Thyroid gland (tissue), 4 donors: Measurements from ENCODE around the gene PALM. TPM values are rescaled to one million over a fixed set of nuclear protein-coding genes. Genes with fewer than 3 reads are reported as not detected.

Experiments
- DNase-seq, 2 donors: peaks; one replicate each; pipeline ENCODE4 v3.0.0-alpha.2; 2019
- H3K27ac ChIP-seq, 3 donors: fragments of 200-600 bp; sonication (generic); 1 replicate in 2 of 3; 2 replicates in 1 of 3; pipeline ENCODE4 v1.5.1; 2016 to 2019; ENCODE audit warnings: mild to moderate bottlenecking in 1 of 3, moderate library complexity in 1 of 3
- H3K27me3 ChIP-seq: fragments of 200-600 bp; sonication (generic); one replicate; pipeline ENCODE4 v1.5.1; 2019
- H3K36me3 ChIP-seq, 2 donors: fragments of 200-600 bp; sonication (generic); one replicate each; pipeline ENCODE4 v1.5.1; 2016 to 2019
- H3K4me1 ChIP-seq, 2 donors: fragments of 200-600 bp; sonication (generic); one replicate each; pipeline ENCODE4 v1.5.1; 2017 to 2019
- H3K4me3 ChIP-seq, 3 donors: fragments of 200-600 bp; sonication (generic); replicated peaks in 1 of 3; 1 replicate in 2 of 3; 2 replicates in 1 of 3; pipeline ENCODE4 v1.5.1; 2016; ENCODE audit warnings: mild to moderate bottlenecking in 1 of 3
- H3K9me3 ChIP-seq: fragments of 200-600 bp; sonication (generic); one replicate; pipeline ENCODE4 v1.5.1; 2017
- CTCF ChIP-seq, 6 experiments: fragments of 200-600 bp in 3 of 6; fragments of 450-650 bp in 3 of 6; sonication (generic) in 3 of 6; IDR thresholded peaks; one replicate each; pipeline ENCODE4 v1.5.1; 2016 to 2019; ENCODE audit warnings: antibody characterized with exemption in 6 of 6, mild to moderate bottlenecking in 2 of 6, inconsistent platforms in 1 of 6, moderate library complexity in 1 of 6
- POLR2A ChIP-seq, 2 donors: fragments of 450-650 bp; IDR thresholded peaks; one replicate each; pipeline ENCODE4 v1.6.1; 2017; ENCODE audit warnings: antibody characterized with exemption in 2 of 2, mild to moderate bottlenecking in 2 of 2, moderate library complexity in 1 of 2
- WGBS, 2 donors: methylation state at CpG; one replicate each; pipeline ENCODE4 v1.1.5; 2017; 5-methylcytosine and 5-hydroxymethylcytosine counted together
- intact Hi-C: fragments of 100-400 bp; cut with DNase I; formaldehyde crosslinking; loops from one replicate; pipeline ENCODE4 v1.15.1; 2023
- total RNA-seq, 4 donors: library from RNA; depleted of rRNA; stranded (reverse); fragments of >200 nt; gene quantifications; one replicate each; pipeline ENCODE4 v1.2.3, GENCODE V29; 2016

PALM gene
- total RNA-seq, 4 donors from 2014 or later = 18.9 to 45.5 (median 27.7) TPM

DNA sequence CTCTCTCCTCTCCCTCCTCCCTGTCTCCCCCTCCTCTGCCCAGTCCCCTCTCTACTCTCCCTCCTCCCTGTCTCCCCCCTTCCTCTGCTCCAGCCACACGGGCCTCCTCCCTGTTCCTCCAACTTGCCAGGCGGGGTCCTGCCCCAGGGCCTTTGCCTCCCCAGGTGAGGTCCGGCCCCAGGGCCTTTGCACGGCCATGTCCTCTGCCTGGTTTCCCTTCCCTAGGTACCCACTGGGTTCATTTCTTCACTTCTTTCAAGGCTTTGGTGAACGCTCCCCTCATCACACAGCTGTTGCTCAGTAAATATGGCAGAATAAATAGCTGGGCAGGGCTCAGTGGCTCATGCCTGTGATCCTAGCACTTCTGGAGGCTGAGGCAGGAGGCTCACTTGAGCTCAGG lies 63.3 kb downstream of the PALM start:
- Histone ChIP-seq H3K4me3 (no peak overlapping the region), H3K27ac (peak overlapping the region in 2 of 3 donors; percentile 71 to 86), H3K36me3 (no peaks in the 10 kb centered on the region), H3K9me3 (no peaks in the 10 kb centered on the region), H3K27me3 (no peaks in the 10 kb centered on the region), H3K4me1 (peaks cover 9 to 21% of the 10 kb centered on the region in 2 donors)
- DNase-seq = no peak
- intact Hi-C loops = loop anchor here (5.0 kb wide), 2 partner anchors 145 to 210 kb away; partner anchors contain the start of genes KISS1R and WDR18
- WGBS, 2 donors = 85 to 87% methylated on average over 5 of the region's 5 CpGs
- TF ChIP-seq POLR2A (IDR thresholded peaks at IDR 0.05) (no peak), CTCF (IDR thresholded peaks at IDR 0.05) (no peak)

DNA sequence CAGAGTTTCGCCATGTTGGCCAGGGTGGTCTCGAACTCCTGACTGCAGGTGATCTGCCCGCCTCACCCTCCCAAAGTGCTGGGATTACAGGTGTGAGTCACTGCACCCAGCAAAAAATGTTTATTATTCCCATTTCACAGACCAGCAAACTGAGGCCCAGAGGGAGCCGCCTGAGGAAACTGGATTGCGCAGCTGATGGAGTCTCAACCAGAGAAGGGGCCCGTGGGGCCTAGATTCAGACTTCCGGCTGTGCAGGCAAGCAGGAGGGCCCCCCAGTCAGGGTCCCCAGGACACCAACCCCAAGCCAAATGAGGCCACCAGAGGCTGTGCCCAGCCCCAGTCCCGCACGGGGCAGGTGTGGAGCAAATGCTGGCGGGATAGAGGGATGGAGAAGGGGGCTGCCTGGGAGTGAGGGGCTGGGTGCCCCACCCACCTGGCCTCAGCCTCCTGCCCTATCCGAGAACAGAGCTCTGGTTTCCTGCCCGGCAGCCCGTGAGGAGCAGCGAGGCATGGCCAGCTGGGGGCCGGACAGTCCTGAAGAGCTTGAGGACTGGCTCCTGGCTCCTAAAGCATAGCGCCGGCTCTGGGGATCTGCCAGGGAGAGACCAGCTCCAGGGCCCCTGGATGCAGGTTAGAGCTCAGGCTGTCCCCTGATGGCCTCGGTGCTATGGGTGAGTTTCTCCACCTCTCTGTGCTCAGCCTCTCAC lies 64.1 kb downstream of the PALM start:
- peak overlapping the region; percentile 71 to 86 (median 79) for H3K27ac ChIP-seq
- WGBS, 2 donors = 56 to 79% methylated on average over 7 to 12 of the region's 18 CpGs
- H3K4me3 ChIP-seq = no peak overlapping the region
- H3K27me3 ChIP-seq = no peaks in the 10 kb centered on the region
- intact Hi-C loops = loop anchor here (5.0 kb wide), 2 partner anchors 144 to 209 kb away; partner anchors contain the start of genes KISS1R and WDR18
- TF ChIP-seq CTCF (IDR thresholded peaks at IDR 0.05) (no peak), POLR2A (IDR thresholded peaks at IDR 0.05) (peak in 1 of 2 donors; percentile 41)
- peaks cover 9 to 21% of the 10 kb centered on the region in 2 donors for H3K4me1 ChIP-seq
- DNase-seq = peak; percentile 97 to 98
- no peaks in the 10 kb centered on the region for H3K36me3 ChIP-seq
- no peaks in the 10 kb centered on the region for H3K9me3 ChIP-seq

DNA sequence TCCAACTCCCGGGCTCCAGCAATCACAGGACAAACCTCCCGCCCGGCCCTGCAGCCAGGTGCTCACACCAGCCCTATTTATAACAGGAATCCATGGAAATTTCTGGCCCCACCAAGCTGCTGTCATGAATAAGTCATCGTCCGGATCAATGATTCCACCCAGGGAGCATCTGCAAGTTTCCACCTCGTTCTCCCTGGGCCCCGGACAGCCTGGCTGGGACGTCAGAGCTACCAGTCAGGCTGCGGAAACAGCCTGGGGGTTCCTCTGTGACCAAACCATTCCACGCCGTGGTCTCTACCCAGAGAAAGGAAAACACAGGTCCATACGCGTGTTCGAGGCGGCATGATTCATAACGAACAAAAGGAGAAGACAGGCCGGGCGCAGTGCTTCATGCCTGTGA lies 67.8 kb downstream of the PALM start:
- Histone ChIP-seq H3K36me3 (no peaks in the 10 kb centered on the region), H3K4me1 (peaks cover 7 to 30% of the 10 kb centered on the region in 2 donors), H3K27me3 (no peaks in the 10 kb centered on the region), H3K27ac (no peak overlapping the region), H3K4me3 (no peak overlapping the region), H3K9me3 (no peaks in the 10 kb centered on the region)
- no peak for DNase-seq
- WGBS, 2 donors = 90 to 92% methylated on average over 18 of the region's 18 CpGs
- no peak for TF ChIP-seq CTCF (IDR thresholded peaks at IDR 0.05)
- TF ChIP-seq POLR2A (IDR thresholded peaks at IDR 0.05) = no peak
- intact Hi-C loops = no loop called here

GRCh38 chr19:778910-779653 lies 70.3 kb downstream of the PALM start:
- H3K4me3 ChIP-seq = no peak overlapping the region
- H3K4me1 ChIP-seq = peaks cover 29 to 46% of the 10 kb centered on the region in 2 donors
- peak overlapping the region; percentile 50 to 81 (median 75) for H3K27ac ChIP-seq
- H3K27me3 ChIP-seq = no peaks in the 10 kb centered on the region
- TF ChIP-seq POLR2A (IDR thresholded peaks at IDR 0.05) = no peak
- no peak for TF ChIP-seq CTCF (IDR thresholded peaks at IDR 0.05)
- 58 to 71% methylated on average over 33 to 34 of the region's 36 CpGs for WGBS, 2 donors
- peak; percentile 60 to 75 for DNase-seq
- H3K36me3 ChIP-seq = no peaks in the 10 kb centered on the region
- intact Hi-C loops = no loop called here
- no peaks in the 10 kb centered on the region for H3K9me3 ChIP-seq

DNA sequence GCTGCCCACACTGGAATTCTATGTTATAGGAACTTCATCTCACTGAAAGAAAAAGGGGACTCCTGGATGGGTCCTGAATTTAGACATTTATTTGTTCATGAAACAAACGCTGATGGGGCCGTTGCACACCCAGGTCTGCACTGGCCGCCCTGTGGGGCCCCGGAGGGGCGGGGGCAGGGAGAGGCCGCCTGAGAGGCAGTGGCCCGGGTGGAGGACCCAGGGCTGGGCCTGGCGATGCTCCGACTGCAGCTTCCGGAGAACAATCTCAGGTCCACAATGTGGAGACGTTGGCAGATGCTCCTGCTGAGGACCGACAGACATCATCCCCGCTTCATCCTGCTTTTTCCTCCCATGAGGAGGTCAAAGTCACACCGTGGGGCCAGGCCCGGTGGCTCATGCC lies 72.2 kb downstream of the PALM start:
- no peaks in the 10 kb centered on the region for H3K9me3 ChIP-seq
- H3K4me3 ChIP-seq = no peak overlapping the region
- no peaks in the 10 kb centered on the region for H3K36me3 ChIP-seq
- no peaks in the 10 kb centered on the region for H3K27me3 ChIP-seq
- intact Hi-C loops = no loop called here
- 89 to 91% methylated on average over 14 to 15 of the region's 15 CpGs for WGBS, 2 donors
- DNase-seq = no peak
- peaks cover 33 to 53% of the 10 kb centered on the region in 2 donors for H3K4me1 ChIP-seq
- no peak for TF ChIP-seq CTCF (IDR thresholded peaks at IDR 0.05)
- TF ChIP-seq POLR2A (IDR thresholded peaks at IDR 0.05) = no peak
- H3K27ac ChIP-seq = no peak overlapping the region
